GM15510 (cell line): ENCODE measurements around the gene SUSD6.

ENCODE experiments used
- POLR2A ChIP-seq: IDR thresholded peaks from 3 replicates; pipeline ENCODE4 v1.6.1; 2011; ENCODE audit warnings: borderline replicate concordance; ENCODE audit not compliant: insufficient read length; ENCODE audit errors: extremely low read depth

SUSD6 gene

DNA sequence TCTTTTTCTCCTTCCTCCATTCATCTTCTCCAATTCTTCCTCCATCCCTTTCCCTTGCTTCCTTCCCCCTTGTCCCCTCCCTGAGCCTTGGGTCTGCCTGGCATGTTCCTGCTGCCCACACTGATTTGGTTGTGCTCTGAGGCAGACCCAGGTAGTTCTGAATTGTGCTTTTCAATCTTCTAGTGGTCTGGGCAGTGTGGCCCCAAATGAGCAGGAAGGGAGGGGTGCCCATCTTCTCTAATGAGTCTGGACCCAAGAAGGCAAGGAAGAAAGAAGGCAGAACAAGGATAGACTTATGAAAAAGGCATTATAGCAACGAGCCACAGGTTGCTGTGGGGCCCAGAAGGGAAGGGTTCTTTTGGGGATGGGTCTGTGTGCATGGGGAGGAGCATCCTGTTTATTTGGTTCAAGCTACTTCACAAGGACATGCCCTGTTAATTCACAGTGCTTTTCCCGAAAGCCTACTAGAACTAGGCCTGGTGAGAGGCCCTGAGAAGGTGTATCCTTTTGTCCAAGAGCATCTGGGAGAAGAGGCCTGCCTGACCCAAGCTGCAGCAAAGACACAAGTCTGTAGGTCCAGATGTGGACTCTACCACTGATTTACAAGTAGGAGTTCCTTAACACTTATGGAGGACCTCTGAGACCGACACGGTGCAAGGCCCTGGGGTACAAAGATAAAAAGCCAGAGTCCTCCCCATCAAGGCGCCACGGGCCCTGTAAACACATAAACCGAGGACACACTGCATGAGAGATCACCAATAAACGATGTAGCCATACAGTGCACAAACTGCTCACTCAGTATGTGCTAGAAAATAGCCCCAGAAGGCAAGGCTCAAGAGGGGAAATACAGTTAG is 1.1 kb upstream of the SUSD6 start:
- TF ChIP-seq POLR2A, result no peak

DNA sequence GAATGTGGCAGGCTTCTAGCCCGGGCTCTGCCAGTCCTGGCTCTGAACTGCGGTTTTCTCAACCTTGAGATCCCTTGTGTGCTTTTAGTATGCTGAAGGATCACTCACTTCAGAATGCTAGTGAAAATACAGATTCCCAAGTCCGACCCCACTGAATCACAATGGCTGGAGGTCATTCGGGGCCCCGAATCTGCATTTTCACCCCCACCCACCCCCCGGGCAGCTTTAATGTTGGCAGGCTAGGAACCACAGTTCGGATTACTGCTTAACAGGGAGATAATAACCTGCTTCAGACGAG is 573 bp upstream of the SUSD6 start:
- TF ChIP-seq POLR2A, result no peak

GRCh38 chr14:69612014-69612782 is 802 bp downstream of the SUSD6 start:
- no peak for TF ChIP-seq POLR2A

DNA sequence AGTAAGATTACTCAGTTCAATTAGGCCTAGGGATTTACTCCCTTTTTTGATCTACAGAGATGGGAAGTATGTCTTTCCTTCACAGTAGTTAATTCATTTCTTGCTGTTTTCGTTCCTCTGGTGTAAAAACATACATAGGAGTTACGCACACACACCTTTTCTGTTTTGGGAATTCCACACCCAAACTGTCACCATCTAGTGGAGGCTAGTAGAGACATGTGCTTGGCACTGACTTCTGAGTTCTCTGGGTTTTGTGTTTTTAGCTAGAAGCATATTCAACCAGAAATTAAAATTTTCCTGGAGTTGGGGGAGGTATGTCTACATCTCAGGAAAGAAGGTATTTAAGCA is 1.4 kb downstream of the SUSD6 start:
- no peak for TF ChIP-seq POLR2A

- no peak for TF ChIP-seq POLR2A
Measured at GRCh38 chr14:69613312-69614073, 2.1 kb downstream of the SUSD6 start.

DNA sequence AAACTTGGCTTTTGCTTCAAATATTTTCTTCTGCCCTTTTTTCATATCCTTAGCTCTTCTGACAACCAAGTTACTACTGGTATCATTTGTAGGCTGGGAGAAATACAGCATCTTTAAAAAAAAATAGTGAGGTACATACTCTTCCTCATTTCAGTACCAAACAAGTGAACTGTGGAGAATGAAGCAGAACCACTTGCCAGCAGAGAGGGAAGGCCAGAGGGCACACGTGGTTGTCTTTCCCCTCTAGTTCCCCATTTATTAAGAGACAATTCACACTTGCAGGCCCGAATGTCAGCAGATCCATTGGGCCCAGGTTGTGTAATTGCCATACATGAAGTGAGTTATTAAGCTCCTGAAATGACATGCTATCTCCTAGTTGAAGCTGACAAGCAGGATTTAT is 3.2 kb downstream of the SUSD6 start:
- TF ChIP-seq POLR2A, result peak; percentile 20

- no peak for TF ChIP-seq POLR2A
Measured at GRCh38 chr14:69615121-69615495, 3.7 kb downstream of the SUSD6 start.

DNA sequence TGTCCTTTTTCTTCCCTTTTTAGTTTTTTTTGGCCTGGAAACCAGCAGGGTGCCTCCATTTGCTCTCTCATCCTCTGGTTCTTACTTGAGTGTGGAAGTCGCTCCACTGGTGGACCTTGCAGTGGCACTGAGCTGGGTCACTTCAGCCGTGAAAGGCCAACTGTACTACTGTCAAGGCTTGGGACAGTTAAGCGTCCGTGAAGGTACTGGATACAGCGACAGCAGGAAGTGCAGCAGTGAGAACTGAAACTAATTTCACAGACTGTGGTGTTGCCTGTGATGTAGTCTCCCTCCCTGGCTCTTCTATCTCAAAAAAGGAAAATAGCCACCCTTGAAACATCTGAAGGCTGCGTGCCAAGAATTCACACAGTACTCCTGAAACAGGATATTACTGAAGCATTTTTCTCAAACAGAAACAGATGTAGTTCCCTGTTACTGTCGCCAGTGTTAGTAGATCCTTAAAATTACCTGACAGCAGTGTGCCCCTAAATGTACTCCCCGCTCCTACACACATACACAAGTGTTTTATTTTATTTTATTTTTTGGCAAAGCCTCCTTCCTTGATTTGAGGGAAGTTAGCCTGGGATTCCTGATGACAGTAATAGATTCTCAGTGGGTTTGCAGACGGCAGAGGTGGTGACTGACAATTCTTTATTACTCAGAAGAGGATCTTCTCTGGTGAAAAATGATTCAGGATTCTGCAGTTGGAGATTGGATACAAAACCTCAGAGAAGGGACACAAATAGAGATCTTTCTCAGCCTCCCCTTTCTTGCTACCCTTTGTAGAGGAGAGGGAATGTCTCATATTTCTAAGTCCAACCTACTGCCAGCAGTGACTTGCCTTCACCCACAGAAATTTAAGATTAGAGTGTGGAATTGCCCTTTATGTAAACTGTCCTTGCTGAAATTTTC is 4.4 kb downstream of the SUSD6 start:
- no peak for TF ChIP-seq POLR2A

DNA sequence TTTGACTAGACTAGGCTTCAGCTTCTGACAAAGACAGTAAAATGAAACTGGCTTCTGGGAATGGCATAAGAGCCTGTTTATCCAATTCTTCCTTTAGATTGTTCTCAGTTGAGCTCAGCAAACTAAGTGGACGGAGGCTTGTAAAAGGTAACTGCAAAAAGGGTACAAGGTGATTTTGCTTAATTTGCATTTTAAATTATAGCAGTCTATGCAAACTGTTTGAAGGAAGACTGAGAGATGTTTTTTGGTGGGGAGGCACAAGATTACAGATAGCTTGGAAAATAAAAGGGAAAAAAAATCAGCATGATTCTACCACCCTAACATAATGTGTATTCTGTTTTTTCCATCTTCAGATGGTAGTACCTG is 5.0 kb downstream of the SUSD6 start:
- TF ChIP-seq POLR2A, result no peak

GRCh38 chr14:69617796-69618195 is 6.4 kb downstream of the SUSD6 start:
- TF ChIP-seq POLR2A, result no peak

DNA sequence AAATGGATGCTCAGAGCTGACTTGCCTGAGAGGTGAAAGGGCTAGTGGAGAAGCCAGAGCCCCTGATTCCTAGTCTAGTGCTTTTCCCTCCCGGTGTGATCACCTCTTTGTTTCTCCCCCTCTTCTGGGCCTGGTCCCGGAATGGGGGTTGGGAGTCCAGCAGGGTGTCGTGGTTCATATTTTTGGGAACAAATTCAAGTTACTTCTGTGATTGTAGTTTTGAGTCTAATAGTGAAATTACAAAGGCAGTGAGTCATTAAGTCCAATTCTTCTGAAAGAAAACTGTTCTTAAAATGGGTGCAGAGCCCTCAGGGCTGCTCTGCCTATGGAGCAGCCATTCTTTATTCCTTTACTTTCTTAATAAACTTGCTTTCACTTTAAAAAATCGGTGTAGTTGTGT is 7.6 kb downstream of the SUSD6 start:
- no peak for TF ChIP-seq POLR2A

GRCh38 chr14:69620211-69620611 is 8.8 kb downstream of the SUSD6 start:
- no peak for TF ChIP-seq POLR2A

GRCh38 chr14:69620981-69621380 is 9.6 kb downstream of the SUSD6 start:
- no peak for TF ChIP-seq POLR2A

- TF ChIP-seq POLR2A, result no peak
Measured at GRCh38 chr14:69624136-69624535, 12.7 kb downstream of the SUSD6 start.
